ENCODE data around the gene ELANE. TPM values are rescaled to one million over a fixed set of nuclear protein-coding genes. Genes with fewer than 3 reads are reported as not detected.

Gene ELANE
- total and polyA plus RNA-seq, 5 donors from 2014 or later = not detected

DNA sequence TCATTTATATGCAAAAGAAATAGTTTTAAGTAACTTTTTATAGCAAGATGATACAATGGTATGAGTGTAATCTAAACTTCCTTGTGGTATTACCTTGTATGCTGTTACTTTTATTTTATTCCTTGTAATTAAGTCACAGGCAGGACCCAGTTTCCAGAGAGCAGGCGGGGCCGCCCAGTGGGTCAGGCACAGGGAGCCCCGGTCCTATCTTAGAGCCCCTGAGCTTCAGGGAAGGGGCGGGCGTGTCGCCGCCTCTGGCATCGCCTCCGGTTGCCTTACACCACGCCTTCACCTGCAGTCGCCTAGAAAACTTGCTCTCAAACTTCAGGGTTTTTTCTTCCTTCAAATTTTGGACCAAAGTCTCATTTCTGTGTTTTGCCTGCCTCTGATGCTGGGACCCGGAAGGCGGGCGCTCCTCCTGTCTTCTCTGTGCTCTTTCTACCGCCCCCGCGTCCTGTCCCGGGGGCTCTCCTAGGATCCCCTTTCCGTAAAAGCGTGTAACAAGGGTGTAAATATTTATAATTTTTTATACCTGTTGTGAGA, 40.5 kb upstream of the ELANE start:
- peak overlapping the region in 1 of 4 donors; percentile 44 for H3K4me3 Mint-ChIP-seq
- H3K27ac Mint-ChIP-seq = no peak overlapping the region

DNA sequence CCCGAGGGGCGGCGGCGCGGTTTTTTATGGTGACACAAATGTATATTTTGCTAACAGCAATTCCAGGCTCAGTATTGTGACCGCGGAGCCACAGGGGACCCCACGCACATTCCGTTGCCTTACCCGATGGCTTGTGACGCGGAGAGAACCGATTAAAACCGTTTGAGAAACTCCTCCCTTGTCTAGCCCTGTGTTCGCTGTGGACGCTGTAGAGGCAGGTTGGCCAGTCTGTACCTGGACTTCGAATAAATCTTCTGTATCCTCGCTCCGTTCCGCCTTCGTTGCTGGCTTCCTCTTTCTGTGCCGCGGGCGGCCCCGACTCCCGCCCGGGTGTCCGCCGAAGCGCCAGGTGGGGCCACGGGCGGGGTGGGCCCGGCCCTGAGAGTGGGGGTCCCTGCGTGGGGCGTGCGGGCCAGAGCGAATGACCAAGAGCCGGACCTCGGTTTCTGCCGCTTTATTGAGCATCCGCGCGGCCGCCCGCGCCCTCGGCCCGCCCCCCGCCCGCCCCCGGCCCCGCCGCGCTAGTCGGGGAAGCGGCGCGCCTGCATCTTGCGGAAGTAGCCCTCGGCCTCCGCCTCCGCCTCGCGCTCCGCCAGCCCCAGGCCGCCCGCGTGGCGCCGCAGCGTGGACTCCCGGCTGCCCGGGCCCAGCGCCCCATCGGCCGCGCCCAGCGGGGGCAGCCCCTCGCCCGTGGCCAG, 39.9 kb upstream of the ELANE start:
- H3K4me1 ChIP-seq (ENCODE audit: control insufficient read depth, insufficient read depth, low read length, poor library complexity, severe bottlenecking) = no peaks in the 10 kb centered on the region
- peaks cover 0 to 11% (median 2%) of the 10 kb centered on the region in 4 donors for H3K4me1 Mint-ChIP-seq
- DNase-seq = no peak
- H3K27ac Mint-ChIP-seq = no peak overlapping the region
- H3K27me3 Mint-ChIP-seq = no peaks in the 10 kb centered on the region
- H3K27me3 ChIP-seq (ENCODE audit: control insufficient read depth, insufficient read depth, low read length) = no peaks in the 10 kb centered on the region
- peaks cover 0 to 2% (median 0%) of the 10 kb centered on the region in 7 donors for H3K9me3 Mint-ChIP-seq
- H3K4me3 ChIP-seq (ENCODE audit: low read depth, low read length) = no peak overlapping the region
- H3K9me3 ChIP-seq (ENCODE audit: control insufficient read depth in 2 of 2, low read length in 2 of 2) = no peaks in the 10 kb centered on the region
- peaks cover 46% of the 10 kb centered on the region for H3K36me3 ChIP-seq (ENCODE audit: control insufficient read depth, insufficient read depth, low read length)
- no peak overlapping the region for H3K27ac ChIP-seq (ENCODE audit: insufficient read depth, low read length, poor library complexity, severe bottlenecking)
- H3K36me3 Mint-ChIP-seq = peaks cover 17% of the 10 kb centered on the region
- no peak for ATAC-seq (ENCODE audit: low read depth in 2 of 2)
- peak overlapping the region in 1 of 4 donors; percentile 44 for H3K4me3 Mint-ChIP-seq

More for the DNA sequence above, 40.5 kb upstream of the ELANE start:
- Histone ChIP-seq H3K4me1 (ENCODE audit: control insufficient read depth, insufficient read depth, low read length, poor library complexity, severe bottlenecking) (no peaks in the 10 kb centered on the region), H3K4me3 (ENCODE audit: low read depth, low read length) (no peak overlapping the region), H3K36me3 (ENCODE audit: control insufficient read depth, insufficient read depth, low read length) (peaks cover 52% of the 10 kb centered on the region), H3K9me3 (ENCODE audit: control insufficient read depth in 2 of 2, low read length in 2 of 2) (no peaks in the 10 kb centered on the region), H3K27me3 (ENCODE audit: control insufficient read depth, insufficient read depth, low read length) (no peaks in the 10 kb centered on the region), H3K27ac (ENCODE audit: insufficient read depth, low read length, poor library complexity, severe bottlenecking) (no peak overlapping the region)
- Mint-ChIP-seq H3K9me3 (peaks cover 0 to 2% (median 0%) of the 10 kb centered on the region in 7 donors), H3K36me3 (peaks cover 19% of the 10 kb centered on the region), H3K4me1 (peaks cover 0 to 14% (median 3%) of the 10 kb centered on the region in 4 donors), H3K27me3 (no peaks in the 10 kb centered on the region)
- ATAC-seq (ENCODE audit: low read depth in 2 of 2) (no peak), DNase-seq (no peak)

DNA sequence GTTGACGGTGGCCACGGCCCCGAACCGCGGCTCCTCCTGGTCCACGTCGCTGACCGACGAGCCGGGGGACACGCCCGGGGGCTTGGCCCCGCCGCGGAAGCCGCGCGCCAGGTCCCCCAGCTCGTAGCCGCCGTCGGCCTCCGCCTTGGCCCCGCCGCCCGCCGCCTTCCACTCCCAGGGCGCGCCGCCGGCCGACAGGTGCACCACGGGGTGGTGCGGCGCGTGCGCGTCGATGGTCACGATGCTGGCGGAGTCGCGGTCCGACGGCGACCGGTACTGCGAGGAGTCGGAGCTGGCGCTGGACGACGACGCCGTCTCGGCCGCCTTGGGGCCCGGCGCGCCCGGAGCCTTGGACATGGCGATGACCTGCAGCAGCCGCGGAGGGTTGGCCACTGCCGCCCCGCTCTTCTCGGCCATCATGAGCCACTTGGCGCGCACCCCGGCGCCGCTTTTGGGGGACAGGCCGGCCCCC, 39.3 kb upstream of the ELANE start:
- Histone ChIP-seq H3K9me3 (ENCODE audit: control insufficient read depth in 2 of 2, low read length in 2 of 2) (no peaks in the 10 kb centered on the region), H3K27ac (ENCODE audit: insufficient read depth, low read length, poor library complexity, severe bottlenecking) (no peak overlapping the region), H3K4me1 (ENCODE audit: control insufficient read depth, insufficient read depth, low read length, poor library complexity, severe bottlenecking) (no peaks in the 10 kb centered on the region), H3K27me3 (ENCODE audit: control insufficient read depth, insufficient read depth, low read length) (no peaks in the 10 kb centered on the region), H3K4me3 (ENCODE audit: low read depth, low read length) (no peak overlapping the region), H3K36me3 (ENCODE audit: control insufficient read depth, insufficient read depth, low read length) (peaks cover 40% of the 10 kb centered on the region)
- ATAC-seq (ENCODE audit: low read depth in 2 of 2) (no peak), DNase-seq (no peak)
- Mint-ChIP-seq H3K36me3 (peaks cover 11% of the 10 kb centered on the region), H3K4me1 (peaks cover 0 to 5% (median 0%) of the 10 kb centered on the region in 4 donors), H3K27ac (no peak overlapping the region), H3K9me3 (peaks cover 0 to 2% (median 0%) of the 10 kb centered on the region in 7 donors), H3K4me3 (no peak overlapping the region), H3K27me3 (no peaks in the 10 kb centered on the region)

DNA sequence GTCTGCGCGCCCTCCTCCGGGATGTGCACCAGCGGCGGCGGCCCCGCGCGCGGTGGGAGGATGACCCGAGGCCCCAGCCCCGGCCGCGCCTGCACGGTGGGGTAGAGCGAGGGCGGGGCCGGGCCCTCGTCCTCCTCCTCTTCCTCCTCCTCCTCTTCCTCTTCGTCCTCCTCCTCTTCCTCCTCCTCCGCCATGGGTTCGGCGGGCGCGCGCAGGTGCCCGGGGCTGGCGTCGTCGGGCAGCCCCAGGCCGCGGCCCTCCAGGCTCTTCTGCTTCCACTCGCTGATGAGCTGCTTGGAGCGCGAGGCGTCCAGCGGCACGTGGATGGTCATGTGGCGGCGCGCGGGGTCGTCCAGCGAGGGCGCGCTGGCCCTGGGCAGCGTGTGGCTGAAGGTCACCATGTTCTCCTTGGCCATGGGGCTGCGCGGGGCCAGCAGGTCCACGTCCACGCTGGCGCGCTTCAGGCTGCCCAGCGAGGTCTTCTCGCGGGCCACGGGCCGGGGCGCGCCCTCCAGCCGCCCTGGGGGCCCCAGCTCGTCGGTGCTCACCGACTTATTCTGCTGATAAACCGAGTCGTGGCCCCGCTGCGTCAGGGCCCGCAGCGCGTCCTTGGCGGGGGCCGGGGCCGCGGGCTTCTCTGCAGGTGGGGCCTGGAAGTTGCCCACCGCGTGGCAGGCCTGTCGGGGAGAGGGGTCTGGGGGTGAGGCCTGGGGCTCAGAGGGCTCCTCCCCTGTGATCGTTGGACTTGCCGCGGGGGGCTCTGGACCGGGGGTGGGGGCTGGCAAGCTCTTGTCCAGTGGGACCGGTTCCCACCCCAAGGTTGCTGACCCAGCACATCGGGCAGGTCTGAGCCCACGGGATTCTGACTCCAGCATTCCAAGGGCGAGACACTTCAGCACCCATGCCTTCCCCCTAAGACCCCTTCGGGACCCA, 38.6 kb upstream of the ELANE start:
- no peaks in the 10 kb centered on the region for H3K27me3 Mint-ChIP-seq
- no peaks in the 10 kb centered on the region for H3K4me1 ChIP-seq (ENCODE audit: control insufficient read depth, insufficient read depth, low read length, poor library complexity, severe bottlenecking)
- no peak overlapping the region for H3K27ac Mint-ChIP-seq
- H3K36me3 ChIP-seq (ENCODE audit: control insufficient read depth, insufficient read depth, low read length) = peaks cover 35% of the 10 kb centered on the region
- H3K27me3 ChIP-seq (ENCODE audit: control insufficient read depth, insufficient read depth, low read length) = no peaks in the 10 kb centered on the region
- peaks cover 8% of the 10 kb centered on the region for H3K36me3 Mint-ChIP-seq
- DNase-seq (no peak), ATAC-seq (ENCODE audit: low read depth in 2 of 2) (no peak)
- H3K9me3 ChIP-seq (ENCODE audit: control insufficient read depth in 2 of 2, low read length in 2 of 2) = no peaks in the 10 kb centered on the region
- no peak overlapping the region for H3K27ac ChIP-seq (ENCODE audit: insufficient read depth, low read length, poor library complexity, severe bottlenecking)
- no peak overlapping the region for H3K4me3 ChIP-seq (ENCODE audit: low read depth, low read length)
- H3K4me1 Mint-ChIP-seq = peaks cover 0 to 2% (median 0%) of the 10 kb centered on the region in 4 donors
- H3K9me3 Mint-ChIP-seq = peaks cover 0 to 2% (median 0%) of the 10 kb centered on the region in 7 donors
- no peak overlapping the region for H3K4me3 Mint-ChIP-seq

DNA sequence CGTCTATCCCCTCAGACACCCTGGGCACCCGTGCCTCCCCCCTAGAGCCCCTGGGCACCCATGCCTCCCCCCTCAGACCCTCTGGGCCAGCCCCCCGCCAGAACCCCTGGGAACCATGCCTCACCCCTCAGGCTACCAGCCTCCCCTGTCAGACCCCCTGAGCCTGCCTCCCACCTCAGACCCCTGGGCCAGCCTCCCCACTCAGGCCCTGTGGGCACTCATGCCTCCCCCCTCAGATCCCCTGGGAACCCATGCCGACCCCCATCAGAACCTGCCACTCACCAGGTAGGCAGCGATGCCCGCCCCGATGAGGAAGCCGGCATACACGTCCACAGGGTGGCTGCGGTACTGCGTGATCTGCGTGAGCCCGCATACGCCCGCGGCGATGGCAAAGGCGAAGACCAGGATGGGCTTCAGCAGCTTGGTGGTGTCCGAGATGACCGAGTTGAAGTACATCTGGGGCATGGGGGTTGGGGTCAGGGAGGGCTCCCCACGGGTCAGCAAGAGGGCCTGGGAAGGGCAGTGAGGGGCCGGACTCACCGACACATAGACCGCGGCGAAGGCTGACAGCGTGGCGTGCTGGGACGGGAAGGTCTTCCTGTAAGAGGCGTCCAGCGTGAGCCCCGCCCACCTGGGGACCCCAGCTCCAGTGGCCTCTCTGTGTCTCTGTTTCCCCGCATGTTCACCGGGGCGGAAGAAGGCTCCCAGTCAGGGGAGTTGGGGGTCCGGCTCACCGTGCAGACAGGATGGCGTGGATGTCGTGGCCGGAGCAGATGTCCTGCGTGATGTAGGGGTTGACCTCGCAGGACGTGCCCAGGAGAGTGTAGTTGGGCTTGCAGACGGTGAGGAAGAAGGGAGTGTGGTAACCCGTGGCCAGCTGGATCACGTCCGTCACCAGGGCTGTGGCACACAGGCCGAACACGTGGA, 37.7 kb upstream of the ELANE start:
- H3K9me3 ChIP-seq (ENCODE audit: control insufficient read depth in 2 of 2, low read length in 2 of 2) = no peaks in the 10 kb centered on the region
- H3K27me3 ChIP-seq (ENCODE audit: control insufficient read depth, insufficient read depth, low read length) = no peaks in the 10 kb centered on the region
- Mint-ChIP-seq H3K9me3 (peaks cover 0 to 2% (median 0%) of the 10 kb centered on the region in 7 donors), H3K36me3 (peaks cover 8% of the 10 kb centered on the region), H3K4me1 (peaks cover 0 to 2% (median 0%) of the 10 kb centered on the region in 4 donors), H3K4me3 (no peak overlapping the region), H3K27ac (no peak overlapping the region), H3K27me3 (no peaks in the 10 kb centered on the region)
- no peak overlapping the region for H3K4me3 ChIP-seq (ENCODE audit: low read depth, low read length)
- no peak overlapping the region for H3K27ac ChIP-seq (ENCODE audit: insufficient read depth, low read length, poor library complexity, severe bottlenecking)
- peaks cover 27% of the 10 kb centered on the region for H3K36me3 ChIP-seq (ENCODE audit: control insufficient read depth, insufficient read depth, low read length)
- ATAC-seq (ENCODE audit: low read depth in 2 of 2) (no peak), DNase-seq (no peak)
- no peaks in the 10 kb centered on the region for H3K4me1 ChIP-seq (ENCODE audit: control insufficient read depth, insufficient read depth, low read length, poor library complexity, severe bottlenecking)

DNA sequence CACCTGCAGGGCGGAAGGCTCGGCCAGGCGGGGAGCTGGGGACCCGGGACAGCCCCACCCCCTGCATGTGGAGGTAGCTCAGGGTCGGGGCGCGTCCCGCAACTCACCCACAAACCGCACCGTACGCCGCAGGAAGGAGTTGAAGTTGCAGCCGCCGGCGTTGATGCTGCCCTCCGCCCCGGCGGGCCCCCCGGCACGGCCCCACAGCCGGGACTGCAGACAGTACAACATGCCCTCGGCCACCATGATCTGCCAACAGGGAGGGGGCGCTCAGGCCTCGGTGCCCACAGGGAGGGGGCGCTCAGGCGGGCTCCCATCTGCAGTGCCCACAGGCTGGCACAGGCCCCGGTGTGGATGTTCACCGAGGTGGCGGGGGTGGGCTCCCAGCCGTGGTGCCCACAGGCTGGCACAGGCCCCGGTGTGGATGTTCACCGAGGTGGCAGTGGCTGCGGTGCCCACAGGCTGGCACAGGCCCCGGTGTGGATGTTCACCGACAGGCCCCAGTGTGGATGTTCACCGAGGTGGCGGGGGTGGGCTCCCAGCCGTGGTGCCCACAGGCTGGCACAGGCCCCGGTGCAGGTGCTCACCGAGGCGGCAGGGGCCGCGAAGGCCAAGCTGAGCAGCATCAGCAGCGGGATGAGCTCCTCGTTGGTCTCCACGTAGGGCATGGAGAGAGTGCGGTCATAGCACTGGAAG, 36.9 kb upstream of the ELANE start:
- no peaks in the 10 kb centered on the region for H3K4me1 ChIP-seq (ENCODE audit: control insufficient read depth, insufficient read depth, low read length, poor library complexity, severe bottlenecking)
- peaks cover 8% of the 10 kb centered on the region for H3K36me3 Mint-ChIP-seq
- no peaks in the 10 kb centered on the region for H3K9me3 ChIP-seq (ENCODE audit: control insufficient read depth in 2 of 2, low read length in 2 of 2)
- no peak for DNase-seq
- ATAC-seq (ENCODE audit: low read depth in 2 of 2) = peak; percentile 8 to 13
- H3K27ac ChIP-seq (ENCODE audit: insufficient read depth, low read length, poor library complexity, severe bottlenecking) = no peak overlapping the region
- H3K27ac Mint-ChIP-seq = no peak overlapping the region
- no peak overlapping the region for H3K4me3 Mint-ChIP-seq
- H3K36me3 ChIP-seq (ENCODE audit: control insufficient read depth, insufficient read depth, low read length) = peaks cover 19% of the 10 kb centered on the region
- H3K4me3 ChIP-seq (ENCODE audit: low read depth, low read length) = no peak overlapping the region
- H3K4me1 Mint-ChIP-seq = peaks cover 0 to 2% (median 0%) of the 10 kb centered on the region in 4 donors
- no peaks in the 10 kb centered on the region for H3K27me3 ChIP-seq (ENCODE audit: control insufficient read depth, insufficient read depth, low read length)
- peaks cover 1% of the 10 kb centered on the region for H3K27me3 Mint-ChIP-seq
- peaks cover 0 to 2% (median 0%) of the 10 kb centered on the region in 7 donors for H3K9me3 Mint-ChIP-seq

Measured in CD4-positive, CD25-positive, alpha-beta regulatory T cell (primary cell).